Endothelial cell of umbilical vein (primary cell): ENCODE data around the gene MEF2A.

Source experiments
- EZH2 ChIP-seq: IDR thresholded peaks from 2 replicates; pipeline ENCODE4 v1.6.1; 2012; ENCODE audit warnings: borderline replicate concordance, low read depth, mild to moderate bottlenecking, moderate library complexity, low read length, inconsistent platforms; ENCODE audit not compliant: severe bottlenecking
- JUN ChIP-seq: IDR thresholded peaks from 2 replicates; pipeline ENCODE4 v1.6.1; 2011; ENCODE audit warnings: borderline replicate concordance, low read depth; ENCODE audit not compliant: insufficient read length, insufficient read depth
- POLR2A ChIP-seq: IDR thresholded peaks from 2 replicates; pipeline ENCODE4 v1.6.1; 2012; ENCODE audit warnings: low read depth, mild to moderate bottlenecking, control low read depth, low read length
- POLR2AphosphoS5 ChIP-seq: IDR thresholded peaks from 2 replicates; pipeline ENCODE4 v1.6.1; 2012; ENCODE audit warnings: low read depth, mild to moderate bottlenecking, control low read depth, low read length, moderate library complexity; ENCODE audit not compliant: insufficient read depth
- TF ChIP-seq, protein P1 (sequence below), 2 donors: IDR thresholded peaks; 1 replicate in 1 of 2; 2 replicates in 1 of 2; pipeline ENCODE4 v1.5.1; 2011; ENCODE audit warnings: low read length in 2 of 2, mild to moderate bottlenecking in 2 of 2, moderate library complexity in 2 of 2, control low read depth in 1 of 2, inconsistent platforms in 1 of 2, low read depth in 1 of 2; ENCODE audit not compliant: insufficient read depth in 1 of 2; ENCODE audit errors: extremely low read depth in 1 of 2

DNA sequence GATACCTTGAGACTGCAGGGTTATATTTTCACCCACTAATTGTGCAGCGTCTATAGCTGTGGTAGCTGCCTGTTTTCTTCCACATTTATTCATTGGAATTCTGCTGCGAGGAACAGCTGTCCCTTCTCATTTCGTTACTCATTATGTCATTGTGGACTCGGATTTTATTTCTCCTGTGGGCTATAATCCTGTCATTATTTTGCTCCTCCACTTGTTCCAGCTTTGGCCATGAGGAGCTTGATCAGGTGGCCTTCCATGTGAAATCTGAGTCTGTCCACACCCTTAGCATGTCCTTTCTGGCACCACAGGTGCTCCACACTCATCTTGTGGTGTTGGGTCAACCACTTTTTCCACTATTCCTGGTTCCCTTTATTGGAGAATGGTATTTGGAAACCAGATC is 152.6 kb downstream of the MEF2A start:
- TF ChIP-seq, protein P1, sequence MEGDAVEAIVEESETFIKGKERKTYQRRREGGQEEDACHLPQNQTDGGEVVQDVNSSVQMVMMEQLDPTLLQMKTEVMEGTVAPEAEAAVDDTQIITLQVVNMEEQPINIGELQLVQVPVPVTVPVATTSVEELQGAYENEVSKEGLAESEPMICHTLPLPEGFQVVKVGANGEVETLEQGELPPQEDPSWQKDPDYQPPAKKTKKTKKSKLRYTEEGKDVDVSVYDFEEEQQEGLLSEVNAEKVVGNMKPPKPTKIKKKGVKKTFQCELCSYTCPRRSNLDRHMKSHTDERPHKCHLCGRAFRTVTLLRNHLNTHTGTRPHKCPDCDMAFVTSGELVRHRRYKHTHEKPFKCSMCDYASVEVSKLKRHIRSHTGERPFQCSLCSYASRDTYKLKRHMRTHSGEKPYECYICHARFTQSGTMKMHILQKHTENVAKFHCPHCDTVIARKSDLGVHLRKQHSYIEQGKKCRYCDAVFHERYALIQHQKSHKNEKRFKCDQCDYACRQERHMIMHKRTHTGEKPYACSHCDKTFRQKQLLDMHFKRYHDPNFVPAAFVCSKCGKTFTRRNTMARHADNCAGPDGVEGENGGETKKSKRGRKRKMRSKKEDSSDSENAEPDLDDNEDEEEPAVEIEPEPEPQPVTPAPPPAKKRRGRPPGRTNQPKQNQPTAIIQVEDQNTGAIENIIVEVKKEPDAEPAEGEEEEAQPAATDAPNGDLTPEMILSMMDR (IDR thresholded peaks at IDR 0.05; ENCODE audit: extremely low read depth in 1 of 2, insufficient read depth in 1 of 2, low read depth in 1 of 2, low read length in 2 of 2) = no peak
- TF ChIP-seq POLR2A = no peak
- no peak for TF ChIP-seq EZH2
- no peak for TF ChIP-seq JUN
- TF ChIP-seq POLR2AphosphoS5 = no peak
